ENCODE data around the gene TMPRSS6. TPM values are rescaled to one million over a fixed set of nuclear protein-coding genes. Genes with fewer than 3 reads are reported as not detected.

TMPRSS6 gene
- total RNA-seq, result not detected

- no peak for ATAC-seq (ENCODE audit: low FRiP score)
- TF ChIP-seq CTCF (IDR thresholded peaks at IDR 0.05), result no peak
- DNase-seq (ENCODE audit: low spot score), result no peak
These were observed at the start of gene TMPRSS6 for GRCh38 chr22:37109242-37109917. Gene TMPRSS6 (minus strand): TSS chr22:37109713. CDS start chr22:37103417, 6,296 bp downstream.

- DNase-seq (ENCODE audit: low spot score), result no peak
- ATAC-seq (ENCODE audit: low FRiP score), result no peak
These were observed 49.4 kb upstream of the TMPRSS6 start for GRCh38 chr22:37158963-37159290.

GRCh38 chr22:37157516-37158285 lies 48.2 kb upstream of the TMPRSS6 start:
- no peak for TF ChIP-seq CTCF (IDR thresholded peaks at IDR 0.05)
- DNase-seq (ENCODE audit: low spot score) (no peak), ATAC-seq (ENCODE audit: low FRiP score) (no peak)

More at GRCh38 chr22:37158963-37159290, 49.4 kb upstream of the TMPRSS6 start:
- no peak for TF ChIP-seq CTCF (IDR thresholded peaks at IDR 0.05)

- no peak for TF ChIP-seq CTCF (IDR thresholded peaks at IDR 0.05)
- DNase-seq (ENCODE audit: low spot score) (no peak), ATAC-seq (ENCODE audit: low FRiP score) (no peak)
These were observed 47.3 kb upstream of the TMPRSS6 start for GRCh38 chr22:37156686-37157435.

GRCh38 chr22:37155971-37156370 lies 46.5 kb upstream of the TMPRSS6 start:
- ATAC-seq (ENCODE audit: low FRiP score) (no peak), DNase-seq (ENCODE audit: low spot score) (no peak)
- TF ChIP-seq CTCF (IDR thresholded peaks at IDR 0.05), result no peak

GRCh38 chr22:37154925-37155712 lies 45.6 kb upstream of the TMPRSS6 start:
- TF ChIP-seq CTCF (IDR thresholded peaks at IDR 0.05), result no peak
- no peak for ATAC-seq (ENCODE audit: low FRiP score)
- no peak for DNase-seq (ENCODE audit: low spot score)

Measured in omental fat pad (tissue), 4 donors.